Activated naive CD4-positive, alpha-beta T cell treated with anti-CD3 and anti-CD28 coated beads, Interleukin-2, amount 50 U/mL, for 16 hours (primary cell): ENCODE measurements around the gene KCNK17.

Experiments used
- DNase-seq: peaks from one replicate; pipeline ENCODE4 v3.0.0-alpha.2; 2020

The KCNK17 gene

GRCh38 chr6:39335780-39336545 lies 21.7 kb upstream of the KCNK17 start:
- DNase-seq: no peak

- DNase-seq: no peak
Observed at GRCh38 chr6:39333644-39334438, 19.6 kb upstream of the KCNK17 start.

GRCh38 chr6:39330476-39330875 lies 16.3 kb upstream of the KCNK17 start:
- no peak for DNase-seq

GRCh38 chr6:39330057-39330456 lies 15.8 kb upstream of the KCNK17 start:
- no peak for DNase-seq

GRCh38 chr6:39328066-39328465 lies 13.8 kb upstream of the KCNK17 start:
- no peak for DNase-seq

- DNase-seq: no peak
Observed at GRCh38 chr6:39327507-39327906, 13.3 kb upstream of the KCNK17 start.

- DNase-seq: no peak
Observed at GRCh38 chr6:39322306-39322850, 8.2 kb upstream of the KCNK17 start, which contains the start of gene KCNK16. Gene KCNK16, minus strand, starts transcription at chr6:39322702. Its CDS starts 162 bp downstream, at chr6:39322540.

- DNase-seq: no peak
Observed at GRCh38 chr6:39321761-39322160, 7.5 kb upstream of the KCNK17 start.

GRCh38 chr6:39320363-39320984 lies 6.3 kb upstream of the KCNK17 start:
- DNase-seq: no peak

- DNase-seq: no peak
Observed at GRCh38 chr6:39319621-39320362, 5.6 kb upstream of the KCNK17 start.

GRCh38 chr6:39317256-39317655 lies 3.0 kb upstream of the KCNK17 start:
- DNase-seq: no peak

GRCh38 chr6:39313526-39314272 lies 520 bp downstream of the KCNK17 start:
- DNase-seq: no peak

- DNase-seq: no peak
Observed at GRCh38 chr6:39312912-39313525, 1.2 kb downstream of the KCNK17 start.

- DNase-seq: no peak
Observed at GRCh38 chr6:39310542-39310941, 3.7 kb downstream of the KCNK17 start.

- peak; percentile 55 for DNase-seq
Observed at GRCh38 chr6:39309942-39310531, 4.2 kb downstream of the KCNK17 start.

- no peak for DNase-seq
Observed at GRCh38 chr6:39307462-39307861, 6.8 kb downstream of the KCNK17 start.

- DNase-seq: no peak
Observed at GRCh38 chr6:39304951-39305350, 9.3 kb downstream of the KCNK17 start.

GRCh38 chr6:39303425-39304153 lies 10.6 kb downstream of the KCNK17 start:
- DNase-seq: no peak

GRCh38 chr6:39302669-39303424 lies 11.4 kb downstream of the KCNK17 start:
- peak; percentile 90 for DNase-seq

- no peak for DNase-seq
Observed at GRCh38 chr6:39302011-39302410, 12.2 kb downstream of the KCNK17 start.
